Measurements from ENCODE around the gene ENO3.

ENO3 gene

GRCh38 chr17:4978726-4979125, 27.8 kb downstream of the ENO3 start:
- DNase-seq = no peak

GRCh38 chr17:4980644-4981216, 29.8 kb downstream of the ENO3 start:
- peak in 1 of 2 donors; percentile 55 for DNase-seq

- DNase-seq = no peak
These were observed 31.4 kb downstream of the ENO3 start for GRCh38 chr17:4982305-4982704.

- no peak for DNase-seq
These were observed 35.5 kb downstream of the ENO3 start for GRCh38 chr17:4986403-4986802.

GRCh38 chr17:4986951-4987766, 36.2 kb downstream of the ENO3 start, which contains the start of gene CAMTA2:
Gene CAMTA2 (minus strand): TSS chr17:4987675. CDS start chr17:4986222, 1,453 bp downstream.
- DNase-seq = peak; percentile 93 to 94

- DNase-seq = no peak
These were observed 37.0 kb downstream of the ENO3 start for GRCh38 chr17:4987767-4988567.

- no peak for DNase-seq
These were observed 43.2 kb downstream of the ENO3 start for GRCh38 chr17:4994081-4994595.

- peak; percentile 88 to 93 for DNase-seq
These were observed 46.5 kb downstream of the ENO3 start, which contains the start of the genes INCA1 and KIF1C for GRCh38 chr17:4997302-4998026. Gene INCA1 (minus strand): TSS chr17:4997522. CDS start chr17:4994437, 3,085 bp downstream. Gene KIF1C (plus strand): TSS chr17:4997950. CDS start chr17:5000247, 2,297 bp downstream.

GRCh38 chr17:4998027-4998731, 47.3 kb downstream of the ENO3 start:
- no peak for DNase-seq

- no peak for DNase-seq
These were observed 48.0 kb downstream of the ENO3 start for GRCh38 chr17:4998732-4999429.

- no peak for DNase-seq
These were observed 48.6 kb downstream of the ENO3 start for GRCh38 chr17:4999430-5000093.

- no peak for DNase-seq
These were observed 49.3 kb downstream of the ENO3 start for GRCh38 chr17:5000237-5000639.

- DNase-seq = no peak
These were observed 51.3 kb downstream of the ENO3 start for GRCh38 chr17:5002121-5002788.

- DNase-seq = no peak
These were observed 52.4 kb downstream of the ENO3 start for GRCh38 chr17:5003214-5003867.

Data from stimulated activated CD4-positive, alpha-beta T cell treated with anti-CD3 and anti-CD28 coated beads, Interleukin-2, amount 100 ng/mL, for 24 hours (primary cell).